RCC 7860 (cell line): Measurements from ENCODE around the gene LRRC43.

Experiments
- DNase-seq: peaks from one replicate; pipeline ENCODE4 v3.0.0-alpha.2; 2015; ENCODE audit warnings: low spot score
- FAIRE-seq: peaks from 2 replicates; lab custom pipeline; 2012; peaks lifted over from hg19 to GRCh38; lab: Jason Lieb, UNC

LRRC43 gene

DNA sequence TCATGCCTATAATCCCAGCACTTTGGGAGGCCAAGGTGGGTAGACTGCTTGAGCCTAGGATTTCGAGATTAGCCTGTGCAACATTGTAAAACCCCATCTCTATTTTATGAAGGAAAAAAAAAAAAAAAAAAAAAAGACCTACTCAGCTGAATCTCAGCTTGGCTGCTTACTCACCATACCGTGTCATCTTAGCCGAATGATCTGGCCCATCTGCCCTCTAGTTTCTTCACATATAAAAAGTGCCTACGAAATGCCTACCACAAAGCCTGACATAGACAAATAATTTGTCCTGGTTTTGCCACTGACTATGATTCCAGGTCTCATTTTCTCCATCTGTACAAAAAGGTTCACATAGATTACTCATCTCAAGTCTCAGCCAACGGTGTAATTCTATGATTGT lies 32.8 kb downstream of the LRRC43 start:
- DNase-seq, result peak; percentile 68
- peak; percentile 85 for FAIRE-seq

DNA sequence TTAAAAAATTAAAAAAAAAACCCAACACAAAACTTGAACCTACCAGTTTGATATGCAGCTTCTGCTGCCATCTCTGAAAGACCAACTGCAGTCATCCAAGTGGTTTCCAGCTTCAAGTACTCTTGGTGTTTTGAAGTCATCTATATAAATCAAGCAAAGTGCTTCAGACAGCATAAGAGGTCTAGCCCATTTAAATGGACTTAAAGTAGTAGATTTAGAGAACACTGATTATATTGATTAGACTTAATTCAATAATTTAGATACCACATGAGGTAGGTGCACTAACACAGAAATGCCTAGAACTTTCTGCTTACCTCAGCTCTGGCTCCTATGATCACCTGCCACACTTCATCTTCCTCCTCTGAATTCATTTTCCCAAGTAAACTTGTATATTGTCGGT lies 33.5 kb downstream of the LRRC43 start:
- FAIRE-seq, result no peak
- no peak for DNase-seq

DNA sequence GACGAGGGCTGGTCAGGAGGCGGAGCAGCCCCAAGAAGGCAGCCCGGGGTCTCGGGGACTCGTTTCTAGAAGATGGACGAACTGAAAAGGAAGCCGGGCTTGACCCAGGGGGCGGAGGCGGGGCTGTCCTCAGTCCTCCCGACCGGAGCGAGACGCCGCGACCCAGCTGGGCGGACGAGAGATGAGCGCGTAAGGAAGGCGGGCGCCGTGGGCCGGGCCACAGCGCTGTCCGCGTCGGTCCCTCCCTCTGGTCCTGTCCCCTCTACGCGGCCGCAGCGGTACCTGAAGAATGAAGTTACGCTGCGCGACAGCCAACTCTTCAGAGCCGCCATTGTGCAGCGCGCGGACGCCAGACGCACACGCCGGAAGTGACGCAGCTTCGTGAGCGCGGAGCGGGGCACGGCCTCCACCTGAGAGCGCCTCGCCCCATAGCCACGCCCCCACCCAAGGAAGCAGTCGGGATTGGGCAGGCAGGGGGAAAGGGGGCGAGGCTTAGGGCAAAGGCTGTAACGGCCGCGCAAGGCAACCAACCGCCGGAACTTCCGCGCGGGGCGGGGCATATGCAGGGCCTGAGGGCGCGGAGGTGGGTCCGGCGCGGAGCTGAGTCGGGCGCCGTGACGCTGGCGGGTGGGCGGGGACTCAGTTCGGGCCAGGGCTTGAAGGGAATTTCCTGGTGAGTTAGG lies 42.9 kb downstream of the LRRC43 start, which contains the start of gene DIABLO:
Gene DIABLO (minus strand): TSS at position 370 of the 683 bp plus-strand sequence. CDS start 38 bp downstream, at position 332.
- peak; percentile 86 for FAIRE-seq
- peak; percentile 95 for DNase-seq

DNA sequence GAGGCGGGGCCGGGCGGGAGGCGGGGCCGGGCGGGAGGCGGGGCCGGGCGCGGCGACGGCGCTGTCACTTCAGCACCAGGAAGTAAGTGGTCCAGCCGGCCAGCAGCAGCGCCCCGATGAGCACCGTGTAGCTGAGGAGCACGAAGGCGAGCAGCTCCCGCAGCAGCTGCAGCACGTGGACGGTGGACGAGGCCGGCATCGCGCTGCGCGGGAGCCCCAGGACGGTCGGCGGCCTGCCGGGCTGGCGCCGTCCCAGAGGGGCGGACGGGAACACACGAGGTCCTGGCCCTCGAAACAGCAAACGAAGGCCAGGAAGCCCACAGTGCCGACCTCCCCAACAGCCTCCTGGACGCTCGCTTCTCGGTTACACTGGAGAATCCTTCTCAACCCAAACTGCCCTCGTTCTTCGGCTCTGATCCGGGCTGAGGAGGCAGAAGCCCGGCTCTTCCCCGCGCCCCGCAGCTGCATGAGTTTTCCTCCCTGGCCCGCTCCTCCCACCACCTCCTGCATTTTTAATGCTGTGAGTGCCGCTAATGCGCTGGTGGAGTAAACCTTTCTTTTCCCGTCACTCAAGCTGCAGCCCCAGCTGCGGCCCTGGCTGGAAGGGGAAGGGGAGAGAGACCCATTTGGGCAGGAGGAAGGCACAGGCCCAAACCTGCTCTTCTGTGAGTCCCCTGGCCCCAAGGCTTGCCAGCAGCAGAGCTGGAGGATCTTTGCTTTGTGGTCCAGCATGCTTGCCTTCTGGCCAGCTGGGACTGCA lies 43.6 kb downstream of the LRRC43 start:
- DNase-seq (no peak), FAIRE-seq (no peak)

DNA sequence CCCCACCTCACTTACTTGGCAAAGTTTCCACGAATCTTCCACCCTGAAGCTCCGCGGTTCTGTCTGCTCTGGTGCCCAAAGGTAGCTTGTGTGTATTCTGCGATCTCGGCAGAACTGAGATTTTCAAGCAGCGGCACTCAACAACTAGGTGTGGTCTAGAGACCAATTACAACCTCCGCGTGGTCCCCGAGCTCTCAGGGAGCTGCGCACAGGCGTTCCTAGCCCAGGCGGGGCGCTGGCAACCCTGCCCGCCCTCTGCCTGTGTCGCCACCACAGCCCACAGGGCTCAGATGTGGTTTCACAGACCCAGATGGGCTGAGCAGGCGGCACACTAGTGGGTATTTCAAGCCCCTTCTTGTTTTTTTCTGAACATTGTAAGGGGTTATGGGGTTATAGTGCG lies 44.4 kb downstream of the LRRC43 start:
- no peak for FAIRE-seq

DNA sequence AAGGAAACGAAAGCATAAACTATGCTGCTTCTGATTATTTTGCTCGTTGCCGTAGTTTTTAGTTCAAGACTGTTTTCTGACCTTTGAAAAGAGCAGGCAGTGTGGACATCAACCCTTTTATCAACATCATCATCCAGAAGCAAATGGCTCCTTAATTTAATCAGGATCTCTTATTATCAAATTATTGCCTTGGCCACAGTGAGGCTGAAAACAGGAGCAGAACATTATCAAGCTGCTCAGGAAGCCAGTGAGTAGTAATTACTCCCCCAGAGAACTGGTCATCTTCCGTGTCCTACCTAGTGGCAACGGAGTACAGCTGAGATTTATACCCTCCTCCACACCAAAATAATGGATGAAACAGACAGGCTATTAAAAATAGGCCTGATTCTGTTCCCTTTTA lies 45.2 kb downstream of the LRRC43 start:
- FAIRE-seq (no peak), DNase-seq (no peak)

More for the DNA sequence above, 44.4 kb downstream of the LRRC43 start:
- DNase-seq, result no peak

DNA sequence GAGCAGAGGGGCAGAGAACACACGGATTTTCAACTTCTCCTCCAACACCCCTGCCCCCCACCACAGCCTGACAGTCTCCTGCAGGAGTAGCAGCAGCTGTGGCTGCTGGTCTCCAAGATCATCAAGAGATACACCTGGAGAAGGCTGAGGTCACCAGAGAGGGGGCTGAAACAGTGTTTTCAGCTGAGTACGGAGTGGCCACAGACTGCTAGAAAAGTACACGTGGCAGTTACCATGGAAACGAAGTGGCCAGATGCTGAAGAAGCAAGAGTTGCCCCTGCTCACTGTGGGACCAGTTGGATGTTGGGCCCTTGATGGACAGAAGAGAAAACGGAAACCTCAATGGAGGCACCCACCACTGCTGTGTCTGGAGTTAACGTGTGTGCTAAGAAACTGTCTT lies 47.9 kb downstream of the LRRC43 start:
- FAIRE-seq (no peak), DNase-seq (no peak)

DNA sequence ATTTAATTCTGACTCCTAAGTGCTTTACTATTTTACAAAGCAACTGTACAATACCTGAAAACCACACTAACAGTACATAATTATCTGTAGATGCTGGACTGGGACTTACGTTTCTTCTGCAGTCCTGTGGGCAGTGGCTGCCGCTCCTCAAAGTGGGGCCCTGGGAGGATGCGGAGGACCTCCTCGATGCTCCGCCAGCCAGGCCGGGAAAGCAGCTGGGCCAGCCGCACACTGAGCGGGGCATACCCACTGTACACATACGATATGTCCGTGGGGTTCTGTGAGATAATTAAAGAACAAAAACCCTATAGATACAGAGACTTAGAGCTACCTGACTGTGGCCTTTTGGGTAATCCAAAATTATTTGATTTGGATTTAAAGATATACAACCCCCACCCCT lies 49.8 kb downstream of the LRRC43 start:
- FAIRE-seq (no peak), DNase-seq (no peak)

DNA sequence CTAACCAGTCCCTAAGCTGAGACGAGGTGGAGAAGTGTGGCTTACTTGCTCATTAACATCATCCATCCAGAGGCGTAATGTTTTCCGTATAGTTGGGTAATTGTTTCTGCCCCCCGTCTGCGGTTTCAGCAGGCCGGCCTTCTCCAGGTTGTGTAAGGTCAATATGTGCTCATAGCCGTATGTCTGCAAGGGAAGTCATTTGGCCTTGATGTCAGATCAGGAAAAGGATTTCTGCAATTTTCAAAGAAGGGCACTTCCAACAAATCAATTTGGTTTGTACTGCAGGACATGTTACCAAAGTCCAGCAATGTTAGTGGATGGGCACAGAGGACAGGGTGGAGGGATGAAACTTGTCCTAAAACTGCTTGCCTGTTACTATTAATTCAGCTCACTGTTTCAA lies 52.8 kb downstream of the LRRC43 start:
- DNase-seq (no peak), FAIRE-seq (no peak)

DNA sequence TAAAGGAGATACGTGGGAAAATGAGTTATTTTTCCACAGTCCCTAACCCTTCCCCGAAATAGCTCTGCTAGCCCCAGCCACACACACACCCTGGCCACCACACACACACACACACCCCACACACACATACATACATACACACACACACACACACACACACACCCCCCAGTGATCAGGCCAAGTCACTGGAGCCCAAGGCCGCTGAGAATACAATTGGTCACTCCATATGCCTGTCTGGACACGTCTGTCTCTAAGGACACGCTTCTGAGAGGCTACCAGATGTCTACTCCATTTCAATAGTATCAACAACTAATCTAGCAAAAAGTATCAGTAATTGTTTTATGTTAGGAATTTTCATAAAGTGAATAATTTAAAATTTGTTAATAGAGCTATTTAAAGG lies 55.9 kb downstream of the LRRC43 start:
- FAIRE-seq, result no peak

DNA sequence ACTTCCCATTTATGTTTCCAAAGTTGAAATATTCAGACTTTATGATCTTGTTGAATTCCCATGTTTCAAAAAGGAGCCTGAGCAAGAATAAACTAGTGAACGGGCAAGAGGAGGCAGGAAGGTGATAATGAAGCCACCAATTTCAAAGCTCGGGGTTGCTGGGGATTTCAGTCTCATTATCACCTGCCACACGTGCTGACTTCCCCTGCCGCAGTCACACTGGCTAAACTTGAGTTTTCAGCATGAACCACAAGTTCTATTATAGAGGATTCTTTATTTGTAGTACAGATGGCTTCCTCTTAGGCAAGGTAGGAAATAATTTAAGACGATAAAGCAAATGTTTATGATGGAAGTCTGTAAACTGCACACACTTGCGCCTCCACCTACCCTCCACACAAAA lies 61.0 kb downstream of the LRRC43 start:
- no peak for DNase-seq
- no peak for FAIRE-seq

More for the DNA sequence above, 55.9 kb downstream of the LRRC43 start:
- DNase-seq, result no peak

DNA sequence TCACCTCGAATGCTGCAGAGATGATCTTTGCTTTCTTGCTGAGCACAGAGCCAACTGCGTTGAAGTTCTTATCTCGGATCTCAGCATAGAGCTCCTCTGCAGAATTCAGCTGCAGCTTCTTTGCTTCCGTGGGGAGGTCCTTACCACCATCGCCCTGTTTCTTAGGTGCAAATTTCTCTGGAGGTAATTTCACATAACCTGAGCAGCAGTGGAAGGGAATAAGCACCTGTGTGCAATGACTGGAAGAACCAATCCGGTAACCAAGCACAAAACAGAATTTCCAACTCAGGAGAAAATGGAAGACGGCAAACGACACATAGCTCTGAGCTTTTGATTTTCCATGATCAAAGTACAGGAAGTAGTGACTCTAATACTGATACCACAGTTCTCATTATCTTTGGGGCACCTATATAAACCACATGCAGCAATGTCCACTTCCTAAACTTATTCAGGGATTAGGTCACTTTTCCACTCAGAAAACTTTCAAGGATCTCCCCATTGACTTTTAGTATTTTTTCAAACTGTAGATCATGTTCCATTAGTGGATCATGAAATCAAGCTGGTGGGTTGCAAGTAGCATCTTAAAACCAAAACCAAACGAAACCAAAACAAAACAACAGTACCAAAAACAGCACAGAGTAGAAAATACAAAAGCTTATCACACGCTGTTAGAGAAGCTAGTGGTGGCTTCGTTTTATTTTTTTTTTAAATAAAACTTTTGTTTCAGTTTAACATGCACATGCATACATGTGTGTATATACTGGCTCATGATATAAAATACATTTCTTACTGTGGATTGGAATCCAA lies 61.8 kb downstream of the LRRC43 start:
- FAIRE-seq, result no peak
- no peak for DNase-seq

DNA sequence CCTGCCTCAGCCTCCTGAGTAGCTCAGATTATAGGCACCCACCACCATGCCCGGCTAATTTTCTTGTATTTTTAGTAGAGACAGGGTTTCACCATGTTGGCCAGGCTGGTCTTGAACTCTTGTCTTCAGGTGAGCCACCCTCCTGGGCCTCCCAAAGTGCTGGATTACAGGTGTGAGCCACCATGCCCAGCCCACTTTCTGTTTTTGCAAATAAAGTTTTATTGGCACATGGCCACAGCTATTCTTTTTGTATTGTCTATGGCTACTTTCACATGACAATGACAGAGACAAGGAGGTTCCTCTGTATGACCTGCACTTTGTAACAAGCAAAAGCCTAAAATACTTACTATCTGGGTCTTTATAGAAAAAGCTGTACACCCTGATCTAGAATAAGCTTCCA lies 62.6 kb downstream of the LRRC43 start:
- DNase-seq (no peak), FAIRE-seq (no peak)

DNA sequence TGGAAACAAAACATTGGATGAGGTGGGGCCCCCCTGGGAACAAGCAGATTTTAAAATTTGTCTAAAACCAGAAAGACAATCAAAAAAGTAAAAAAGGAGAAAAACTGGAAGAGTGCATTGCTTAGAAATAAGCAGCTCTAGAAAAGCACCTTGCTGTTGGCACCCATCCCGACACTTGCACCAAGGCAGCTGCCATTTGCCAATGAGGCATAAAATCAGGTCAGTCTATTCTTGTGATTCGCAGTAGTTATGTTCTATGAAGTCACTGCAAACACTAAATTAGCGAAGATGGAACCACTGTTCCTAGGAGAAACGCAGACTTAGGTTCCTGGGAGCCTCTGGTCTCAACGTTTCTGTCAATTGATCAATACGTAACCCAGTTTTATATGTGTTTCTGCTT lies 67.1 kb downstream of the LRRC43 start:
- no peak for FAIRE-seq

DNA sequence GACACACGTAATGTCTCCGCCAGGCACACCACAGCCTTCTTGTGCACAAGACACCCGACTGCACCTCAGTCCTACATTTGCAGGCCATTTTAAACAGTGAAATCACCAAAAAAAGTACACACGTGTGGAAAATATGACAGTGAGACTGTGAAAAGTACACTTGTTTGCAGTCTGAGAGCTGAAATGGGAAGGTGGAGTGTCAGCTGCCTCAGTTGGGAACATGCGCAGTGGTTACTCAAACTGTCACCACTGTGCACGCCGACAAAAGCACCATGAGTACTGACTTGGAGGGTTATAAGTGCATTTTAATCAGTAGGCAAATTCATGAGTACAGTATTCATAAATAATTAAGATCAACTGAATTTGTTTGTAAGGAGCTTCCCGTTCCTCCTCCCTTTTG lies 67.6 kb downstream of the LRRC43 start:
- FAIRE-seq (no peak), DNase-seq (no peak)

More for the DNA sequence above, 67.1 kb downstream of the LRRC43 start:
- DNase-seq, result no peak
